ENCODE results near the gene SCRN3. TPM values are rescaled to one million over a fixed set of nuclear protein-coding genes. Genes with fewer than 3 reads are reported as not detected.

Gene SCRN3
- polyA plus RNA-seq, 2 of the 4 experiments (the other 2 are of a cell fraction) = 24.4 to 28.5 TPM

DNA sequence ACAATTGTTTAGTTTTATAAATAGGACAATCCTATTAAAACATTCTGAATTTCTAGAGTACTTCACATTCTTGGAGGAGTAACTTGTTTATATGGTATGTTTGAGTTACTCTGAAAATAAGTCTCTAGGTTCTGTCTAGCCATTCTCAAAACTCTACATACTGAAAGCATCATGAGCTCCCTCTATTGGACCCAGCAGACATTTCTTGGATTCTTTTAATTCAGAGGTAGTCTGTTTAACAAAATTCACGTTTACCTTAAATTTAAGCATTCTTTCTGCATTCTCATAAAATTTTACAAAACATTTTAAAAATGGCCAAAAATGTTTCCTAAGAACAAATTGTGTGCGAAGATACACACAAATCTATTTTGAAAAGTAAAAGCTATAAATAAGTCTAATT lies 45.5 kb upstream of the SCRN3 start (continued):
- no peak for TF ChIP-seq EP300 (IDR thresholded peaks at IDR 0.05)
- TF ChIP-seq SREBF2 (IDR thresholded peaks at IDR 0.05) = no peak
- TF ChIP-seq POLR2A (IDR thresholded peaks at IDR 0.05; ENCODE audit: low read length) = no peak
- TF ChIP-seq SMC3 (IDR thresholded peaks at IDR 0.05) = 0 out of 3 replicates have a peak, but pooled peaks have one; percentile 15
- TF ChIP-seq, protein P1, sequence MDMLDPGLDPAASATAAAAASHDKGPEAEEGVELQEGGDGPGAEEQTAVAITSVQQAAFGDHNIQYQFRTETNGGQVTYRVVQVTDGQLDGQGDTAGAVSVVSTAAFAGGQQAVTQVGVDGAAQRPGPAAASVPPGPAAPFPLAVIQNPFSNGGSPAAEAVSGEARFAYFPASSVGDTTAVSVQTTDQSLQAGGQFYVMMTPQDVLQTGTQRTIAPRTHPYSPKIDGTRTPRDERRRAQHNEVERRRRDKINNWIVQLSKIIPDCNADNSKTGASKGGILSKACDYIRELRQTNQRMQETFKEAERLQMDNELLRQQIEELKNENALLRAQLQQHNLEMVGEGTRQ (IDR thresholded peaks at IDR 0.05) = no peak
- TF ChIP-seq TP53 (CRISPR knock-in tag; IDR thresholded peaks at IDR 0.05) = no peak

DNA sequence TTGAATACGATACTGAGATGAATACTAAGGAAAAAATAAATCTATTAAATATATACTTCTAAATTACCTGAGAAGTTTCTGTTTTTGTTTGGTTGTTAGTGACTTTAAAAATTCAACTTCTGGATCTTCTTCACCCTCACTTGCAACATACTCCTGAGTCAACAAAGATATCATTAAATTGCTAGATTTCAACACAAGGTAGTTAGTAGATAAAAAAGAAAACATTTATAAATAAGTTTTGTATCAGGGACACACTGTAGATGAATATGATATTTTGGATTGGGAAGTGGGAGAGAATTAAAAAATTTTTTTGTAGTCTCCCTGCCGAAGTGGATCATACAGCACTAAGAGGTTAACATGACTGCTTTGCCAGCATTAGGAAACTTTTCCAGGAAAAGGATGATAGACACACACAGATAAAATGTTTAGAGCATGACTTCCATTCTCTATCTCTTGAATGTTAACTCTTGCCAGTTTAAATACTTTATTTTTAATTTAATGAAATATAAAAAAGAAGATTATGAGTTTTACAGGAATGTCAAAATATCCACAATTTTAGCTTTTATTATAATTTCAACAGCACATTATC lies 44.8 kb upstream of the SCRN3 start:
- DNase-seq (ENCODE audit: low read depth in 1 of 2, low spot score in 1 of 2) (no peak), FAIRE-seq (no peak), ATAC-seq (no peak)
- H3K27ac ChIP-seq = no peak overlapping the region
- ChIA-PET CTCF (interaction anchor here (0.7 to 2.2 kb wide), 5 partner anchors 10 to 949 kb away, joined by 3 to 10 read pairs (median 7); no protein-coding TSS in a partner anchor), POLR2A (interaction anchor here (0.9 kb wide), 2 partner anchors 9 to 285 kb away, joined by 3 to 4 read pairs; no protein-coding TSS in a partner anchor)
- H3K4me1 ChIP-seq = no peaks in the 10 kb centered on the region
- H3K4me2 ChIP-seq = no peak overlapping the region
- H3K9me3 ChIP-seq = no peaks in the 10 kb centered on the region
- no peak overlapping the region for H3K4me3 ChIP-seq
- 88% methylated on average over 2 of the region's 2 CpGs for WGBS (ENCODE audit: missing lambda C conversion rate)
- no peak for TF ChIP-seq HOXA7 (CRISPR knock-in tag; IDR thresholded peaks at IDR 0.05)

DNA sequence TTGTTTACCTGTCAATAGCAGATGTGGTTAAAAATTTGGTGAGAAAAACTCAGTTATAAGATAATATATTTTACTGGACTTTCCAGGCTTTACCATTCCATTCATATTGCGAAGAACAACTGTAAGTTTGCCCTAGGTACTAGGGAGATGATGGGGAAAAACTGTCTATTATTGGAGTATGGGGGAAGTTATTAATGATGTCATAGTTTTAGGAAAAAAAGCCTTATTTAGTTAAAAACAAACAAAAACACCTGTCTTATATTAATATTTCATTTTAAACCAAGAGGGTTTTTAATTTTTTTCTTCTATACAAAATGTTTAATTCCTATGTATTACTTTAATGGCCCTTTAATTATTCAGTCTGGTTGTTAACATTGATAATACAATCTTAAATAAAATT lies 42.5 kb upstream of the SCRN3 start:
- POLR2A ChIA-PET = no interaction called here
- no peak overlapping the region for H3K4me2 ChIP-seq
- H3K9me3 ChIP-seq = no peaks in the 10 kb centered on the region
- DNase-seq (ENCODE audit: low read depth in 1 of 2, low spot score in 1 of 2) (no peak), FAIRE-seq (no peak), ATAC-seq (no peak)
- CTCF ChIA-PET = interaction anchor here (0.9 to 1.5 kb wide), 3 partner anchors 8 to 12 kb away, joined by 3 to 5 read pairs (median 3); no protein-coding TSS in a partner anchor
- TF ChIP-seq CBX8 (IDR thresholded peaks at IDR 0.05) = no peak
- no peak for TF ChIP-seq NPAS2 (CRISPR knock-in tag; IDR thresholded peaks at IDR 0.05; ENCODE audit: borderline replicate concordance)
- TF ChIP-seq, protein P2, sequence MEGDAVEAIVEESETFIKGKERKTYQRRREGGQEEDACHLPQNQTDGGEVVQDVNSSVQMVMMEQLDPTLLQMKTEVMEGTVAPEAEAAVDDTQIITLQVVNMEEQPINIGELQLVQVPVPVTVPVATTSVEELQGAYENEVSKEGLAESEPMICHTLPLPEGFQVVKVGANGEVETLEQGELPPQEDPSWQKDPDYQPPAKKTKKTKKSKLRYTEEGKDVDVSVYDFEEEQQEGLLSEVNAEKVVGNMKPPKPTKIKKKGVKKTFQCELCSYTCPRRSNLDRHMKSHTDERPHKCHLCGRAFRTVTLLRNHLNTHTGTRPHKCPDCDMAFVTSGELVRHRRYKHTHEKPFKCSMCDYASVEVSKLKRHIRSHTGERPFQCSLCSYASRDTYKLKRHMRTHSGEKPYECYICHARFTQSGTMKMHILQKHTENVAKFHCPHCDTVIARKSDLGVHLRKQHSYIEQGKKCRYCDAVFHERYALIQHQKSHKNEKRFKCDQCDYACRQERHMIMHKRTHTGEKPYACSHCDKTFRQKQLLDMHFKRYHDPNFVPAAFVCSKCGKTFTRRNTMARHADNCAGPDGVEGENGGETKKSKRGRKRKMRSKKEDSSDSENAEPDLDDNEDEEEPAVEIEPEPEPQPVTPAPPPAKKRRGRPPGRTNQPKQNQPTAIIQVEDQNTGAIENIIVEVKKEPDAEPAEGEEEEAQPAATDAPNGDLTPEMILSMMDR (IDR thresholded peaks at IDR 0.05) = no peak
- no peak for TF ChIP-seq POLR2AphosphoS2 (conservative IDR thresholded peaks at IDR 0.05; ENCODE audit: low read length)
- no peak for TF ChIP-seq RNF2 (IDR thresholded peaks at IDR 0.05; ENCODE audit: borderline replicate concordance, low read depth)
- TF ChIP-seq CHD2 (IDR thresholded peaks at IDR 0.05; ENCODE audit: low read length, partially characterized antibody) = no peak
- TF ChIP-seq ESRRA (IDR thresholded peaks at IDR 0.05; ENCODE audit: borderline replicate concordance, low read length) = no peak
- TF ChIP-seq, protein P1 (IDR thresholded peaks at IDR 0.05) = no peak
- TF ChIP-seq JUN (IDR thresholded peaks at IDR 0.05) = no peak
- H3K4me3 ChIP-seq = no peak overlapping the region
- WGBS (ENCODE audit: missing lambda C conversion rate) = 25% methylated on average over 1 of the region's 1 CpG
- no peak overlapping the region for H3K27ac ChIP-seq
- H3K4me1 ChIP-seq = no peaks in the 10 kb centered on the region

DNA sequence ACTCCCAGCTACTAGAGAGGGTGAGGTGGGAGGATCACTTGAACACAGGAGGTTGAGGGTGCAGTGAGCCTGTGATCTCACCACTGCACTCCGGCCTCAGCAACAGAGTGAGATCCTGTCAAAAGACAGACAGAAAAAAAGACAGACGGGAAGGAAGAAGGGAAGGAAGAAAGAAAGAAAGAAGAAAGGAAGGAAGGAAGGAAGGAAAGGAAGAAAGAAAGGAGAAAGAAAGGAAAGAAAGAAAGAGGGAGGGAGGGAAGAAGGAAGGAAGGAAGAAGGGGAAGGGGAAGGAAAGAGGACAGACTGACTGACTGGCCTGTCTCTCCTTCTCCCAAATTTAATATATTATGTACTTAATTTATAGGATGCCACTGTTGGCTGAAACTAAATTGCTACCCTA lies 39.2 kb upstream of the SCRN3 start:
- Histone ChIP-seq H3K27ac (no peak overlapping the region), H3K4me1 (no peaks in the 10 kb centered on the region), H3K9me3 (no peaks in the 10 kb centered on the region), H3K4me2 (no peak overlapping the region), H3K4me3 (no peak overlapping the region)
- CTCF ChIA-PET = no interaction called here
- 97% methylated on average over 2 of the region's 2 CpGs for WGBS (ENCODE audit: missing lambda C conversion rate)
- FAIRE-seq (no peak), DNase-seq (ENCODE audit: low read depth in 1 of 2, low spot score in 1 of 2) (no peak), ATAC-seq (no peak)
- POLR2A ChIA-PET = no interaction called here
- TF ChIP-seq ZNF302 (CRISPR knock-in tag; IDR thresholded peaks at IDR 0.05) (no peak), MAZ (IDR thresholded peaks at IDR 0.05; ENCODE audit: borderline replicate concordance, low read depth, low read length) (no peak), HDAC2 (IDR thresholded peaks at IDR 0.05) (no peak), EP300 (IDR thresholded peaks at IDR 0.05) (no peak), POLR2AphosphoS2 (conservative IDR thresholded peaks at IDR 0.05; ENCODE audit: low read length) (no peak), HOXB5 (CRISPR knock-in tag; IDR thresholded peaks at IDR 0.05) (no peak), RFX5 (IDR thresholded peaks at IDR 0.05) (no peak), CHD2 (IDR thresholded peaks at IDR 0.05; ENCODE audit: low read length, partially characterized antibody) (no peak), HEYL (CRISPR knock-in tag; IDR thresholded peaks at IDR 0.05) (no peak), MYC (IDR thresholded peaks at IDR 0.05; ENCODE audit: borderline replicate concordance, low read length) (no peak), POLR2A (IDR thresholded peaks at IDR 0.05; ENCODE audit: low read length) (no peak), GATA3 (IDR thresholded peaks at IDR 0.05; ENCODE audit: borderline replicate concordance) (no peak), RCOR1 (IDR thresholded peaks at IDR 0.05; ENCODE audit: low read depth, low read length) (no peak), KDM1A (IDR thresholded peaks at IDR 0.05; ENCODE audit: low read depth) (no peak), MAFK (IDR thresholded peaks at IDR 0.05; ENCODE audit: partially characterized antibody) (no peak)
- TF ChIP-seq, protein P3, sequence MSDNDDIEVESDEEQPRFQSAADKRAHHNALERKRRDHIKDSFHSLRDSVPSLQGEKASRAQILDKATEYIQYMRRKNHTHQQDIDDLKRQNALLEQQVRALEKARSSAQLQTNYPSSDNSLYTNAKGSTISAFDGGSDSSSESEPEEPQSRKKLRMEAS (IDR thresholded peaks at IDR 0.05) = no peak
- TF ChIP-seq, protein P4, sequence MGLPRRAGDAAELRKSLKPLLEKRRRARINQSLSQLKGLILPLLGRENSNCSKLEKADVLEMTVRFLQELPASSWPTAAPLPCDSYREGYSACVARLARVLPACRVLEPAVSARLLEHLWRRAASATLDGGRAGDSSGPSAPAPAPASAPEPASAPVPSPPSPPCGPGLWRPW (IDR thresholded peaks at IDR 0.05) = no peak
- TF ChIP-seq, protein P5, sequence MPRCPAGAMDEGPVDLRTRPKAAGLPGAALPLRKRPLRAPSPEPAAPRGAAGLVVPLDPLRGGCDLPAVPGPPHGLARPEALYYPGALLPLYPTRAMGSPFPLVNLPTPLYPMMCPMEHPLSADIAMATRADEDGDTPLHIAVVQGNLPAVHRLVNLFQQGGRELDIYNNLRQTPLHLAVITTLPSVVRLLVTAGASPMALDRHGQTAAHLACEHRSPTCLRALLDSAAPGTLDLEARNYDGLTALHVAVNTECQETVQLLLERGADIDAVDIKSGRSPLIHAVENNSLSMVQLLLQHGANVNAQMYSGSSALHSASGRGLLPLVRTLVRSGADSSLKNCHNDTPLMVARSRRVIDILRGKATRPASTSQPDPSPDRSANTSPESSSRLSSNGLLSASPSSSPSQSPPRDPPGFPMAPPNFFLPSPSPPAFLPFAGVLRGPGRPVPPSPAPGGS (IDR thresholded peaks at IDR 0.05) = no peak

Data from A549 (cell line).